Neutrophil (primary cell): Measurements from ENCODE around the gene ADRB2.
A peak's percentile ranks its signal among the peaks of the same experiment; 100 is the strongest.

Source experiments
- H3K27ac ChIP-seq: fragments of 200-600 bp; sonication (generic); 2 replicates; pipeline ENCODE4 v1.5.1; 2016; ENCODE audit warnings: mild to moderate bottlenecking, moderate library complexity
- H3K27me3 ChIP-seq: fragments of 200-600 bp; sonication (generic); 2 replicates; pipeline ENCODE4 v1.6.0; 2016; ENCODE audit warnings: mild to moderate bottlenecking
- H3K36me3 ChIP-seq: fragments of 200-600 bp; sonication (generic); 2 replicates; pipeline ENCODE4 v1.5.1; 2017
- H3K4me1 ChIP-seq, 2 experiments: fragments of 200-600 bp in 1 of 2; sonication (generic) in 1 of 2; 1 replicate in 1 of 2; 2 replicates in 1 of 2; pipeline versions ENCODE4 v1.5.1 to v1.6.1; 2013 to 2016; ENCODE audit warnings: low read depth in 1 of 2, low read length in 1 of 2, mild to moderate bottlenecking in 1 of 2, moderate library complexity in 1 of 2; ENCODE audit not compliant: control insufficient read depth in 1 of 2, insufficient read depth in 1 of 2
- H3K4me3 ChIP-seq, 2 experiments: fragments of 200-600 bp in 1 of 2; sonication (generic) in 1 of 2; 1 replicate in 1 of 2; 2 replicates in 1 of 2; pipeline ENCODE4 v1.5.1; 2013 to 2016; ENCODE audit warnings: low read depth in 1 of 2, low read length in 1 of 2, mild to moderate bottlenecking in 1 of 2, moderate library complexity in 1 of 2
- H3K9me3 ChIP-seq: fragments of 200-600 bp; sonication (generic); 2 replicates; pipeline ENCODE4 v1.5.1; 2016
- CTCF ChIP-seq: fragments of 200-600 bp; sonication (generic); IDR thresholded peaks from 2 replicates; pipeline ENCODE4 v1.5.1; 2016; ENCODE audit warnings: antibody characterized with exemption

Gene ADRB2

DNA sequence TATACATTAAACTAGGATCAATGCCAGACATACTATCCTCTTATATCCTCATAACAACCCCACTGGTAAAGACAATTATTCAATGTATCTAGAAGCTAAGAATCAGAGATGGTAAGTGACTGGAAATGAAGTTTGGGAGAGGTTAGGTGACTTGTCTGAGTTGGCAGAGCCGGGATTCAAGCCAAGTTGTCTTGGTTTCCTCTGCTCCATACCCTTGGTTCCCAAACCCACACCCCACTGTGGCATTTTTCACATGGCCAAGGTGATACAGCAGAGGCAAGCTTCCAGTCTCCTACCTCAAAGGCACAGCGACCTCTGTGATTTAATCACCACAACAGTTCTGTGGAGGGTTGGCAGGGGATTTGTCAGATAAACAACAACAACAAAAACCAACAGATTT is 34.7 kb upstream of the ADRB2 start:
- Histone ChIP-seq H3K36me3 (no peaks in the 10 kb centered on the region), H3K27me3 (no peaks in the 10 kb centered on the region), H3K27ac (no peak overlapping the region), H3K4me1 (peaks cover 17 to 25% of the 10 kb centered on the region in 2 experiments), H3K9me3 (no peaks in the 10 kb centered on the region), H3K4me3 (no peak overlapping the region)
- no peak for TF ChIP-seq CTCF

DNA sequence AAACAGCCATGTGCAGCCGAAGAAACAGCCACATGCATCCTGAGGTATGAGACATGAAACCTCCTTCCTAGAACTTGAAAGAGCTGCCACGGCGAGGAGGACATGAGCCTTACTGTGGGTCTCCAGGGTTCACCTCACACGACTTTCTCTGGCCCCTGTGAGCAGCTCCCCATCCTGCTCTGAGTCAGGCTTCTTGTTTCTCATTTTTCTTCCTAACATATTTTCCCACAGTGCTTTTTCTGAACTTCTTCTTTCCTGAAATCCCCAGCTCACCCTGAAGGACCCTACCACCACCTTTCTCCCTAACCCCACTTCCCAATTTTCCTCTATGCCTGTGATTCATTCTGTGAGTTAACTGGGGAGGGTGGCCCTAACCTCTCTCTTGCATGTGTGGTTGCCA is 33.7 kb upstream of the ADRB2 start:
- Histone ChIP-seq H3K27ac (peak overlapping the region; percentile 53), H3K36me3 (no peaks in the 10 kb centered on the region), H3K4me1 (peaks cover 17 to 30% of the 10 kb centered on the region in 2 experiments), H3K9me3 (no peaks in the 10 kb centered on the region), H3K4me3 (no peak overlapping the region), H3K27me3 (no peaks in the 10 kb centered on the region)
- TF ChIP-seq CTCF = no peak

- Histone ChIP-seq H3K27me3 (no peaks in the 10 kb centered on the region), H3K9me3 (no peaks in the 10 kb centered on the region), H3K27ac (peak overlapping the region; percentile 53), H3K4me3 (no peak overlapping the region), H3K4me1 (peaks cover 17 to 30% of the 10 kb centered on the region in 2 experiments), H3K36me3 (no peaks in the 10 kb centered on the region)
- TF ChIP-seq CTCF = no peak
These were observed 33.1 kb upstream of the ADRB2 start for GRCh38 chr5:148793261-148793660.

- H3K36me3 ChIP-seq = no peaks in the 10 kb centered on the region
- H3K27me3 ChIP-seq = no peaks in the 10 kb centered on the region
- no peak overlapping the region for H3K4me3 ChIP-seq
- TF ChIP-seq CTCF = no peak
- H3K27ac ChIP-seq = peak overlapping the region; percentile 53
- H3K9me3 ChIP-seq = no peaks in the 10 kb centered on the region
- peaks cover 17 to 30% of the 10 kb centered on the region in 2 experiments for H3K4me1 ChIP-seq
These were observed 32.1 kb upstream of the ADRB2 start for GRCh38 chr5:148794275-148794674.

GRCh38 chr5:148794729-148795561 is 31.5 kb upstream of the ADRB2 start:
- Histone ChIP-seq H3K4me3 (no peak overlapping the region), H3K9me3 (no peaks in the 10 kb centered on the region), H3K36me3 (no peaks in the 10 kb centered on the region), H3K27me3 (no peaks in the 10 kb centered on the region), H3K4me1 (peaks cover 17 to 34% of the 10 kb centered on the region in 2 experiments), H3K27ac (peak overlapping the region; percentile 53)
- no peak for TF ChIP-seq CTCF
